SH-SY5Y (cell line): Measurements from ENCODE around the gene BRD3.

ENCODE experiments used
- GATA2 ChIP-seq: IDR thresholded peaks from 2 replicates; pipeline ENCODE4 v1.6.1; 2011; ENCODE audit warnings: mild to moderate bottlenecking, low read depth, low read length
- GATA3 ChIP-seq: IDR thresholded peaks from 2 replicates; pipeline ENCODE4 v1.6.1; 2011; ENCODE audit warnings: low read depth, mild to moderate bottlenecking, low read length, moderate library complexity

Gene BRD3

GRCh38 chr9:134069480-134070399, 1.9 kb upstream of the BRD3 start:
- no peak for TF ChIP-seq GATA3
- TF ChIP-seq GATA2: no peak

DNA sequence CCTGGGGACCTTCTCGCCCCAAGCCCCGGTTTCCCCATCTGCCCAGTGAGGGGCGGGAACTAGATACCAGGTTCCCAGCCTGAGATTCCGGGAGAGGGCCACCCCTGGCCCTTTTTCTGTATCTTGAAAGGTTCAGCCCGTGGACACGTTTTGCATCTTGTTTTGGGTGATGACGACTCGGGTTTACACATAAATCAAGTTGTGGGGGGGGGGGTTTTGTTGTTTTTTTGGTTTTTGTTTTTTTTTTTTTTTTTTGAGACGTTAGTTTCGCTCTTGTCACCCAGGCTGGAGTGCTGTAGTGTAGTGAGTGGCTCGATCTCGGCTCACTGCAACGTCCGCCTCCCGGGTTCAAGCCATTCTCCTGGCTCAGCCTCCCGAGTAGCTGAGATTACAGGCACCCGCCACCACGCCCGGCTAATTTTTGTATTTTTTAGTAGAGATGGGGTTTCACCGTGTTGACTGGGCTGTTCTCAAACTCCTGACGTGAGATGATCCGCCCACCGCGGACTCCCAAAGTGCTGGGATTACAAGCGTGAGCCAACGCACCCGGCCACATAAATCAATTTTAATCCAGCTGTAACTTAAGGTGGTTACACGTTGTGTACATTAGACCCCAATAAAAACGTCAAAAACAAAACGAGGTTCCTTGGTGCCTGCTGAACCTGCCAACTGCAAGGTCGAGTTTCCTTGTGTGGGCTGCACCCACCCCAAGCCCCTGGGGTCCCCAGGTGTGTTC, 1.1 kb upstream of the BRD3 start:
- TF ChIP-seq GATA3 (no peak), GATA2 (no peak)

DNA sequence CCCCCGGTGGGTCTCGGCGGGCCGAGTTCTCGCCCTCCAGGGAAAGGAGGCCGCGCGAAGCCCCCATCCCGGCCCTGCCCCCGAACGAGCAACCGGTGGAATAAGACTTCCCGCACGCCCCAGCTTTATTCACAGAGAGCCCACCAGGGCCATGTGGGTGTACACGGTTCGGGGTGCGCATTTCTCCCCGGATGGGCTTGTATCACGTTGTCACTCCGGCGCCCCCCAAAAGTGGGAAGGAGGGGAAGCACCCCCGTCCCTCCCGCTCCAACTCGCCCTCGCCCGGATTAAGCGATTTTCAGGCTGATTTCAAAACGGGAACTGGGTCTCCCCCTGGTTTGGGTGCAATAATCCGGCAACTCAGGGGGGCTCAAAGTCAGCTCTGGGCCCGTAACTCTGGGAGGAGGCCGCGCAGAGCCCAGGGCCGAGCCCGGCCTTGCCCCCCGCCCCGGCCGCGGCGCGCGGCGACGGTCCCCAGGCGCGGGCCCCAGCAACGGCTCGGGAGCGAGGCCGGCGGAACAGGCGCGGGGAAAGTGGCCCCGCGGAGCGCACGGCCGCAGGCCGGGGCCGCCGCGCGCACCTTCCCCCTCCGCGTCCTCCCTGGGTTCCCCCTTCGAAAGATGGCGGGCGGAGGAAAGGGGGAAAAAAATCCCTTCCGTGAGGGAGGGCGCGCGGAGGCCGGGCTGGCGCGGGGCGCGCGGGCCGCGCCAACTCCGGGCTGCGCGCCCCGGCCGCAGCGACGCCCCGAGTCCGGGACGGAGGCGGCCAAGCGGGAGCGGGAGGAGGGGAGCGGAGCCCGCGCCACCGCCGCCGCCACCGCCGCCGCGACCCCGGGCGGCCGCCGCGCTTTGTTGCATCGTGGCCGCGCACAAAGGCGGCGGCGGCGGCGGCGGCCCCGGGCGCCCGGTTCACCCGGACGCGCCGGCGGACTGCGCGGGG, 644 bp downstream of the BRD3 start:
- no peak for TF ChIP-seq GATA2
- no peak for TF ChIP-seq GATA3

DNA sequence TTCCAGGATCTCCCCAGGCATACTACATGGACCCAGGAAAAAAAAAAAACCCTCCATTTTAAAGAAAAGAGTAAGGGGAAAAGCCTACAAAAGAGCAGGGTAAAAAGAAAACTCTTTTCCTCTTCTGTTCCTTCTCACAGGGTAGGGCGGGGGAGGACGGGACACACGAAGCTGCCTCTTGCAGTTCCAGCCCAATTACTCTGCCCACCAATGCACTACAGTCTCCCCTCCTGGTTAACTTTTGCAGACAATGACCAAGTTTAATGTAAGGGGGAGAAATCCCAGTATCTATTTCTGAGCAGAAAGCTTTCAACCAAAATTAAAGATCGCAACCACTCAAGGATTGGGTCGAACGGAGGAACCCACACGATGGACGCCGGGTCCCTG, 1.3 kb downstream of the BRD3 start:
- TF ChIP-seq GATA3 (no peak), GATA2 (no peak)

- TF ChIP-seq GATA2 (peak; percentile 93), GATA3 (no peak)
Measured at GRCh38 chr9:134065612-134066419, 2.0 kb downstream of the BRD3 start.

DNA sequence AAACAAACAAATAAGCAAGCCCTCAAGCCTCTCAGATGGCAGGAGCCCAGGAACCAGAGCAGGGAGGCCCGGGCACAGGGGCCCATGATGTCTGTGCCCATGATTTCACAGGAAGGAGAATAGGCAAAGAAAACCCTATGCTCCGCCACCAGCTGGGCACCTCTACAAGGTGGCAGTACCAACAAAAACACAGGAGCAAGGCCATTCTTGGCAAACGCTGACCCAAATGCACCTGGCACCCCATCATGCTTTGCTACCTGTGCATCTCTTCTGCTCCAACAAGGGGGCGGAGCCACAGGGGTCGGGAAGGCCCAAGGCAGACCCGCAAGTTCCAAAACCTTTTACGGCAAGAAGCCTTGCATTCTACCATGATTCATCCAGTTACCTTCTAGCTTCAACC, 3.1 kb downstream of the BRD3 start:
- TF ChIP-seq GATA3 (no peak), GATA2 (no peak)

DNA sequence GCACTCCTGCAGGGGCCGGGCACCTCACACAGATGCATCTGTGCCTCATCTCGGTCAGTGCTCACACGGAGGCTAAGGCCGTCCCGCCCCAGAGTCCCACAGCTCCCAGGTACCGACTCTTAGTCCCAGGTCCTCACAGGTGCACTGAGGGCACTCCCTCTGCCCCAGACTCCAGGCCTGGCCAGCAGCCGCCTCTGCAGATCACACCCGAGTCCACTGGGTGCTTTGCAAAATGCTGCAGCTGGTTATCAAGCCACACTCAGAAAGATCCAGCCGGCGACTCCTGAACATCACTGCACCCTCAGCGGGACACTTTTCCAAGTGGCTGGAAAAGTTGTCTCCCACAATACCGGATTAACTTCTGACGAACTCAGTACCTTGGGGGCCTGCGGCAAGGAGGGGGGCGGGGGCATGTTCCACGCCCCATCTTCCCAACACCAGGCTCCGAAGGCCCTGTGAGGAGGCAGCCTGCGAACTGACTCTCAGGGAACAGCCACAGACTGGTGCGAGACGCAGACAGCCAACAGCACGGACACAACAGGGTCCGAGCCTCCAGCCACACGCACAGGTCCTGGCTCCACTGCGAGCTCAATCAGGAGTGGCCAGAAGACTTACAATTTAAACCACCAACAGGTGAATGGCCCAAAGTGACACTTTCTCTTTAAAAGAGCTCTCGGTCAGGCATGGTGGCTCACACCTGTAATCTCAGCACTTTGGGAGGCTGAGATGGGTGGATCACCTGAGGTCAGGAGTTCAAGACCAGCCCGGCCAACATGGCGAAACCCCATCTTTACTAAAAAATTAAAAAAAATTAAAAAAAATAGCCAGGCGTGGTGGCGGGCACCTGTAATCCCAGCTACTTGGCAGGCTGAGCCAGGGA, 4.0 kb downstream of the BRD3 start:
- TF ChIP-seq GATA3: no peak

DNA sequence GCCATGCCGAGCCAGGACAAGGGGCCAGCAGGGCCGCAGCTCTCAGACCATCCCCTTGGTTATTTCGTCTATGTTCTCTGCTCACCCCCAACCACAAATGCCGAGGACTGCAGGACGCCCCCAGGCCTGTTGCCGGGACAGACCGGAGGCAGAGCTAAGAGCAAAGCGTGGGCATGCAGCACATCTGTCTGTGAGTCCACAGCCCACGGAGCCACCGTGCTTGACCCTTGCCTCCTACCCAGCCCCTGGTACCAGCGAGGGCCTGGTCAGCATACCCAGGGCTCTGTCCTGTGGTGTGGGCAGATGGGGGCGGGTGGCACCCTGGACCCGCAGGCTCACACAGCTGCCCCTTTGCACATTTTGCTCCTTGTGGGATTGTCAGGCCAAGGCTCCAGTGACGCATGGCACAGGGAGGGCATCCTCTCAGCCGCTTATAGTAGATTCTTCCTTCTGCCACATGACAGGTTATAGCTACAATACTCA, 4.7 kb downstream of the BRD3 start:
- TF ChIP-seq GATA3 (no peak), GATA2 (no peak)

- TF ChIP-seq GATA3 (no peak), GATA2 (no peak)
Measured at GRCh38 chr9:134062461-134063087, 5.3 kb downstream of the BRD3 start.

DNA sequence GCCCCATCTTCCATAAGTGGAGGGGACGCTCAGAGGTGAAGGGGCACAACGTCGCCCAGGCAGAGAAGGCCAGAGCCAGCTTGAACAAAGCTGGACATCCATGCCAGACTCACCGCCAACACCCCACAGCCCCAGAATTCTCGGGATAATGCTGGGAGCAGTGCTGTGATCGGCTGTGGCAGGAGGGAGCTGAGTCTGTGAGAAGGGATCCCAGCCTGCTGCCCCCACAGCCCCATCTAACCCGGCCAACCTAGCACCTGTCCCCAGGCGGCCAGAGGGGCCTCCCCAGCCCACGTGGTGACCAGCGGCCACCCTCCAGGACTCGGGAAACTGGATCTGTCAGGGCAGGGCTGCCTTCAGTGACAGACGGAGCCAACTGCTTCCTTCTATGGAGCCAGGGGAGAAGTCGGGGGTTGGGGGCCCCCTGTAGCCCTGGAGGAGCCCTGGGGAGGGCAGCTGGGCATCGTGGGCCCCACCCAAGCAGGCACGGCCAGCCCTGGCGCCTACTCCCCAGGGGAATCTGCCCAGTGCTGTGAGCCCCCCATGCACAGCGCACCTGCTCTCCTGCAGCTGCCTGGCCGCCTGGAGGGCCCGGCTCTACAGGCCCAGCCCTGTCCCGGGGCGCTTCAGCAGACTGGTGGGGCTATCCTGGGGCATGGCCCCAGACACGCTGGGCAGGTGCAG, 6.0 kb downstream of the BRD3 start:
- no peak for TF ChIP-seq GATA2
- TF ChIP-seq GATA3: no peak

- TF ChIP-seq GATA2 (no peak), GATA3 (no peak)
Measured at GRCh38 chr9:134061019-134061687, 6.7 kb downstream of the BRD3 start.
